GM12864 (cell line): ENCODE results near the gene ATP8B4.

Source experiments
- DNase-seq: peaks from one replicate; pipeline ENCODE4 v3.0.0-alpha.2; 2011; ENCODE audit warnings: low read depth
- H3K4me3 ChIP-seq: 2 replicates; pipeline ENCODE4 v1.5.1; 2011; ENCODE audit warnings: mild to moderate bottlenecking, low read depth, low read length, control low read depth
- TF ChIP-seq, protein P1 (sequence below): IDR thresholded peaks from 2 replicates; pipeline ENCODE4 v1.5.1; 2011; ENCODE audit warnings: low read depth, mild to moderate bottlenecking, moderate library complexity, low read length, control low read depth, inconsistent platforms; ENCODE audit errors: missing control alignments

ATP8B4 gene

GRCh38 chr15:50064673-50065072 lies 54.4 kb downstream of the ATP8B4 start:
- no peak overlapping the region for H3K4me3 ChIP-seq
- TF ChIP-seq, protein P1, sequence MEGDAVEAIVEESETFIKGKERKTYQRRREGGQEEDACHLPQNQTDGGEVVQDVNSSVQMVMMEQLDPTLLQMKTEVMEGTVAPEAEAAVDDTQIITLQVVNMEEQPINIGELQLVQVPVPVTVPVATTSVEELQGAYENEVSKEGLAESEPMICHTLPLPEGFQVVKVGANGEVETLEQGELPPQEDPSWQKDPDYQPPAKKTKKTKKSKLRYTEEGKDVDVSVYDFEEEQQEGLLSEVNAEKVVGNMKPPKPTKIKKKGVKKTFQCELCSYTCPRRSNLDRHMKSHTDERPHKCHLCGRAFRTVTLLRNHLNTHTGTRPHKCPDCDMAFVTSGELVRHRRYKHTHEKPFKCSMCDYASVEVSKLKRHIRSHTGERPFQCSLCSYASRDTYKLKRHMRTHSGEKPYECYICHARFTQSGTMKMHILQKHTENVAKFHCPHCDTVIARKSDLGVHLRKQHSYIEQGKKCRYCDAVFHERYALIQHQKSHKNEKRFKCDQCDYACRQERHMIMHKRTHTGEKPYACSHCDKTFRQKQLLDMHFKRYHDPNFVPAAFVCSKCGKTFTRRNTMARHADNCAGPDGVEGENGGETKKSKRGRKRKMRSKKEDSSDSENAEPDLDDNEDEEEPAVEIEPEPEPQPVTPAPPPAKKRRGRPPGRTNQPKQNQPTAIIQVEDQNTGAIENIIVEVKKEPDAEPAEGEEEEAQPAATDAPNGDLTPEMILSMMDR = no peak
- no peak for DNase-seq

DNA sequence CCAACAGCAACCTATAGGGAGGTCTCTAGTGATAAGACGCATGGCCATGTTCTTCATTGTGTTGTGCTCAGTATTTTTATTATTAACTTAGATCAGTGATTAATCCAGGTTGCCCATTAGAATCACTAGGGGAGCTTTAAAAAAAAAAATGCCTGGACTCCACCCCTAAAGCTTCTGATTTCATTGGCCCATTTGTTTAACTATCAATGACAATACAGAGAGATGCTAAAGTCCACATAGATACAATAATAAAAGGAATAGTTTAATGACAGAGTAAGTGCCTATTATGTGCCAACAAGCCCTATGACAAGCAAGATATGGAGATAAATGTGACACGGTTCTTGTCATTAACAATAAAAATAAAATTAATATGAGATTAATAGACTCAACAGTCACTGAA lies 55.8 kb downstream of the ATP8B4 start:
- no peak for DNase-seq
- TF ChIP-seq, protein P1 = no peak
- H3K4me3 ChIP-seq = no peak overlapping the region

- H3K4me3 ChIP-seq = no peak overlapping the region
- no peak for DNase-seq
- TF ChIP-seq, protein P1 = no peak
These were observed 57.5 kb downstream of the ATP8B4 start for GRCh38 chr15:50061503-50061902.

GRCh38 chr15:50059883-50060282 lies 59.1 kb downstream of the ATP8B4 start:
- no peak overlapping the region for H3K4me3 ChIP-seq
- TF ChIP-seq, protein P1 = no peak
- DNase-seq = no peak

- no peak for DNase-seq
- TF ChIP-seq, protein P1 = no peak
- no peak overlapping the region for H3K4me3 ChIP-seq
These were observed 59.7 kb downstream of the ATP8B4 start for GRCh38 chr15:50059203-50059772.

GRCh38 chr15:50057905-50058639 lies 61.0 kb downstream of the ATP8B4 start:
- DNase-seq = no peak
- TF ChIP-seq, protein P1 = no peak
- no peak overlapping the region for H3K4me3 ChIP-seq

DNA sequence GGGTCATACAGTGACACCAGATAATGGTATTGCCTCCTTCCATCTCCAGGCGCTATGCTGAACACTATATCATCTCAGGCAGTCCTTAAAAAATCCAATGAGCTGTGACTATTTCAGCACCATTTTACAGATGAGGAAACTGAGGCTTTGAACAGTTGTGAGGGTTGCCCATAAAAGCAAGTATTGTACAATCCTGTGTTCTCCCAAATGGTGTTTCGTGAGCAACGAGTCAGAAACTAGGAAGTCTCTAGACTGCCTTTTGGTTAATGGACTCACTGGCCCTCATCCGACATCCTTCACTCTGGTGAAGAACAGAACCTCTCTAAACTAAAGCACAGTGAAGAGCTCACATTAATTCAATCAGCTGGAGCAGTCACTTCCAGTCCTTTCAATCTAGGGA lies 61.8 kb downstream of the ATP8B4 start:
- no peak overlapping the region for H3K4me3 ChIP-seq
- TF ChIP-seq, protein P1 = no peak
- no peak for DNase-seq
